ENCODE results near the gene RPS6KC1.

DNA sequence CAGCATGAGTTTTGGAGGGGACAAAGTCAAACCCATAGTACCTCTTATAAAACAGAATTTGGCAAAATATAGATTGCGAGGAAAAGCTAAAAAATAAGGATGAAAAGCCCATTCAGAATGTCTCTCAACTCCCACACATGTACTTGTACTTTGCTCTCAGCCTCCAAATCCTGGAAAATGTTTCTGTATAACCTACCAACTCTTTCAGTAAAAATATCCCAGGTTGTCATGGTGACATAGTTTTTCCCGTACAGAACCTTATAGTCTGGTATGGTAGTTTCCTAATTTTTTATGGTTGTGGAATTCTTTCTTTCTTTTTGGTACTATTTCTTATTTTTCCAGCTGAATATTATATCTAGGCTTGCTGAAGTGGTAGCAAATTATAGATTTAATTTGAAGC is 15.5 kb upstream of the RPS6KC1 start:
- TF ChIP-seq, protein P1, sequence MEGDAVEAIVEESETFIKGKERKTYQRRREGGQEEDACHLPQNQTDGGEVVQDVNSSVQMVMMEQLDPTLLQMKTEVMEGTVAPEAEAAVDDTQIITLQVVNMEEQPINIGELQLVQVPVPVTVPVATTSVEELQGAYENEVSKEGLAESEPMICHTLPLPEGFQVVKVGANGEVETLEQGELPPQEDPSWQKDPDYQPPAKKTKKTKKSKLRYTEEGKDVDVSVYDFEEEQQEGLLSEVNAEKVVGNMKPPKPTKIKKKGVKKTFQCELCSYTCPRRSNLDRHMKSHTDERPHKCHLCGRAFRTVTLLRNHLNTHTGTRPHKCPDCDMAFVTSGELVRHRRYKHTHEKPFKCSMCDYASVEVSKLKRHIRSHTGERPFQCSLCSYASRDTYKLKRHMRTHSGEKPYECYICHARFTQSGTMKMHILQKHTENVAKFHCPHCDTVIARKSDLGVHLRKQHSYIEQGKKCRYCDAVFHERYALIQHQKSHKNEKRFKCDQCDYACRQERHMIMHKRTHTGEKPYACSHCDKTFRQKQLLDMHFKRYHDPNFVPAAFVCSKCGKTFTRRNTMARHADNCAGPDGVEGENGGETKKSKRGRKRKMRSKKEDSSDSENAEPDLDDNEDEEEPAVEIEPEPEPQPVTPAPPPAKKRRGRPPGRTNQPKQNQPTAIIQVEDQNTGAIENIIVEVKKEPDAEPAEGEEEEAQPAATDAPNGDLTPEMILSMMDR (conservative IDR thresholded peaks at IDR 0.05; ENCODE audit: low read length): no peak
- no peak for TF ChIP-seq EZH2phosphoT487 (IDR thresholded peaks at IDR 0.05; ENCODE audit: borderline replicate concordance)

Measured in Loucy (cell line).